ENCODE measurements around the gene HMGCLL1.

- no peak for TF ChIP-seq POLR2A (IDR thresholded peaks at IDR 0.05)
- no peak for TF ChIP-seq CTCF (IDR thresholded peaks at IDR 0.05)
Observed at GRCh38 chr6:55516736-55517135, 62.3 kb downstream of the HMGCLL1 start.
